Measurements from ENCODE around the gene CD59.

- TF ChIP-seq, protein P1, sequence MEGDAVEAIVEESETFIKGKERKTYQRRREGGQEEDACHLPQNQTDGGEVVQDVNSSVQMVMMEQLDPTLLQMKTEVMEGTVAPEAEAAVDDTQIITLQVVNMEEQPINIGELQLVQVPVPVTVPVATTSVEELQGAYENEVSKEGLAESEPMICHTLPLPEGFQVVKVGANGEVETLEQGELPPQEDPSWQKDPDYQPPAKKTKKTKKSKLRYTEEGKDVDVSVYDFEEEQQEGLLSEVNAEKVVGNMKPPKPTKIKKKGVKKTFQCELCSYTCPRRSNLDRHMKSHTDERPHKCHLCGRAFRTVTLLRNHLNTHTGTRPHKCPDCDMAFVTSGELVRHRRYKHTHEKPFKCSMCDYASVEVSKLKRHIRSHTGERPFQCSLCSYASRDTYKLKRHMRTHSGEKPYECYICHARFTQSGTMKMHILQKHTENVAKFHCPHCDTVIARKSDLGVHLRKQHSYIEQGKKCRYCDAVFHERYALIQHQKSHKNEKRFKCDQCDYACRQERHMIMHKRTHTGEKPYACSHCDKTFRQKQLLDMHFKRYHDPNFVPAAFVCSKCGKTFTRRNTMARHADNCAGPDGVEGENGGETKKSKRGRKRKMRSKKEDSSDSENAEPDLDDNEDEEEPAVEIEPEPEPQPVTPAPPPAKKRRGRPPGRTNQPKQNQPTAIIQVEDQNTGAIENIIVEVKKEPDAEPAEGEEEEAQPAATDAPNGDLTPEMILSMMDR (IDR thresholded peaks at IDR 0.05 in 4 of 5, conservative IDR thresholded peaks at IDR 0.05 in 1 of 5), result no peak
- TF ChIP-seq POLR2A (IDR thresholded peaks at IDR 0.05), result peak in 1 of 2 donors; percentile 44
Observed at GRCh38 chr11:33731723-33732531, 4.3 kb downstream of the CD59 start.
